ENCODE data around the gene DDX3X.
"Not testable (repeated sequence)": the region's sequence is repeated elsewhere in the genome, so short reads cannot be mapped to it uniquely, and the experiment has no call there.

DDX3X gene

DNA sequence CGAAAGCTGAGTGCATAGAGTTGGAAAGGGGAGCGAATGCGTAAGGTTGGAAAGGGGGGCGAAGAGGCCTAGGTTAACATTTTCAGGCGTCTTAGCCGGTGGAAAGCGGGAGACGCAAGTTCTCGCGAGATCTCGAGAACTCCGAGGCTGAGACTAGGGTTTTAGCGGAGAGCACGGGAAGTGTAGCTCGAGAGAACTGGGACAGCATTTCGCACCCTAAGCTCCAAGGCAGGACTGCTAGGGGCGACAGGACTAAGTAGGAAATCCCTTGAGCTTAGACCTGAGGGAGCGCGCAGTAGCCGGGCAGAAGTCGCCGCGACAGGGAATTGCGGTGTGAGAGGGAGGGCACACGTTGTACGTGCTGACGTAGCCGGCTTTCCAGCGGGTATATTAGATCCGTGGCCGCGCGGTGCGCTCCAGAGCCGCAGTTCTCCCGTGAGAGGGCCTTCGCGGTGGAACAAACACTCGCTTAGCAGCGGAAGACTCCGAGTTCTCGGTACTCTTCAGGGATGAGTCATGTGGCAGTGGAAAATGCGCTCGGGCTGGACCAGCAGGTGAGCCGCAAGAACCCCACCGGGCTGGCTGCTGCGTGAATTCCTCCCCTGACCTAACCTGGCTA, at the start of gene DDX3X:
Gene DDX3X (plus strand): TSS at position 419 of the 619 bp plus-strand sequence. CDS start 91 bp downstream, at position 510.
- DNase-seq (ENCODE audit: low spot score): peak; percentile 74

DNA sequence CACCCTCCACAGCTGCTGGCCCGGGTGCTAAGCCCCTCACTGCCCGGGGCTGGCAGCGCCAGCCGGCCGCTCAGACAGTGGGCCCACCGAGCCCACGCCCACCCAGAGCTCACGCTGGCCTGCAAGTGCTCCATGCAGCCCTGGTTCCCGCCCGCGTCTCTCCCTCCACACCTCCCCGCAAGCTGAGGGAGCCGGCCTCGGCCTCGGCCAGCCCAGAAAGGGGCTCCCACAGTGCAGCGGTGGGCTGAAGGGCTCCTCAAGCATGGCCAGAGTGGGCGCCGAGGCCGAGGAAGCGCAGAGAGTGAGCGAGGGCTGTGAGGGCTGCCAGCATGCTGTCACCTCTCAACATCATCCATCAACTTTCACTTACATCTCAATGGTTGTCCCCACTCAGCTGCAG, 48.0 kb upstream of the DDX3X start:
- not testable (repeated sequence) for DNase-seq (ENCODE audit: low spot score)

GRCh38 chrX:41288641-41289040, 45.3 kb upstream of the DDX3X start:
- no peak for DNase-seq (ENCODE audit: low spot score)

- no peak for DNase-seq (ENCODE audit: low spot score)
Measured at GRCh38 chrX:41289095-41289494, 44.9 kb upstream of the DDX3X start.

GRCh38 chrX:41291309-41291708, 42.7 kb upstream of the DDX3X start:
- no peak for DNase-seq (ENCODE audit: low spot score)

- no peak for DNase-seq (ENCODE audit: low spot score)
Measured at GRCh38 chrX:41293269-41293668, 40.7 kb upstream of the DDX3X start.

- DNase-seq (ENCODE audit: low spot score): no peak
Measured at GRCh38 chrX:41300758-41301437, 33.1 kb upstream of the DDX3X start.

DNA sequence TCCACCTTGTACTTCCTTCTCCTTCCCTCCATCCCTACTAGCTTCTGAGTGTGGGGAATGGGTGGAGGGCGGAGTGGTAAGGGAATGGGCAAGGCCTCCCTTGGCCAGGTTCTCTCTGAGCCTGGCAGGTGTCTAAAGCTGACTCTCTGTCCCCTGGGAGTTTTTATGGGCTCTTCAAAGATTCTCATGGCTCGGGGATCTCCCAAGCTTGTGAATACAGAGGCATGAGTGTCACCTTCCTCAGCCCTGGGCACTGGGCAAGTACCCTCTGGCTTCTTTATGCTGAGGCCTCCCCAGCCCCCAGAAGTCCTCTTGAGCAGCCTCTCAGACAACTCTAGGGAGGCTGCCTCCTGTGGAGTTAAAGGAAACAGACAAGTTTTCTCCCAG, 32.5 kb upstream of the DDX3X start:
- no peak for DNase-seq (ENCODE audit: low spot score)

GRCh38 chrX:41302370-41302769, 31.6 kb upstream of the DDX3X start:
- no peak for DNase-seq (ENCODE audit: low spot score)

- DNase-seq (ENCODE audit: low spot score): no peak
Measured at GRCh38 chrX:41303013-41303412, 30.9 kb upstream of the DDX3X start.

GRCh38 chrX:41304178-41304577, 29.8 kb upstream of the DDX3X start:
- no peak for DNase-seq (ENCODE audit: low spot score)

- DNase-seq (ENCODE audit: low spot score): no peak
Measured at GRCh38 chrX:41308884-41309647, 24.9 kb upstream of the DDX3X start.

GRCh38 chrX:41312786-41313185, 21.2 kb upstream of the DDX3X start:
- no peak for DNase-seq (ENCODE audit: low spot score)

GRCh38 chrX:41313419-41313818, 20.5 kb upstream of the DDX3X start:
- DNase-seq (ENCODE audit: low spot score): no peak

- DNase-seq (ENCODE audit: low spot score): no peak
Measured at GRCh38 chrX:41314204-41314603, 19.8 kb upstream of the DDX3X start.

- no peak for DNase-seq (ENCODE audit: low spot score)
Measured at GRCh38 chrX:41314881-41315280, 19.1 kb upstream of the DDX3X start.

- DNase-seq (ENCODE audit: low spot score): not testable (repeated sequence)
Measured at GRCh38 chrX:41316266-41316665, 17.7 kb upstream of the DDX3X start.

DNA sequence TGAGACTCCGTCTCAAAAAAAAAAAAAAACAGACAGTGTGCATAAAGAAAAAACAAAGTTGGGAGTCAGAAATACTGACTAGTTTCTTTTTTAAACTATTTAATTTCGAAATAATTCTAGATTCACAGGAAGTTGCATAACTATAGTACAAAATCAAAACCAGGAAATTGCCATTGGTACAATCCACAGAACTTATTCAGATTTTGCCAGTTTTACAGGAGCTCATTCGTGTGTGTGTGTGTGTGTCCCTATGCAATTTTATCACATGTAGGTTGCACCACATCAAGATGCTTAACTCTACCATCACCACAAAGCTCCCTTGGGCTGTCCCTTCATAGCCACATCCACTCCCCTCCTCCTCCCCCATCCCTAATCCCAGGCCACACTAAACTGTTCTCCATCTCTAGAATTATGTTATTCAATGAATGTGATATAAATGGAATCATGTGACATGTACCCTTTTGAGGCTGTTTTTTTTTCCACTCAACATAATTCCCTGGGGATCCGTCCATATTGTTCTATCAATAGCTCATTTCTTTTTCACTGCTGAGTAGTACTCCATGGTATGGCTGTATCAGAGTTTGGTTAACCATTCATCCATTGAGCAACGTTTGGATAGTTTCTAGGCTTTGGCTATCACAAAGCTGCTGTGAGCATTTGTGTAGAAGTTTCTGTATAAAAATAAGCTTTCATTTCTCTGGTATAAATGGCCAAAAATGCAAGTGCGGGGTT, 16.3 kb upstream of the DDX3X start:
- no peak for DNase-seq (ENCODE audit: low spot score)

- no peak for DNase-seq (ENCODE audit: low spot score)
Measured at GRCh38 chrX:41320393-41320792, 13.6 kb upstream of the DDX3X start.

DNA sequence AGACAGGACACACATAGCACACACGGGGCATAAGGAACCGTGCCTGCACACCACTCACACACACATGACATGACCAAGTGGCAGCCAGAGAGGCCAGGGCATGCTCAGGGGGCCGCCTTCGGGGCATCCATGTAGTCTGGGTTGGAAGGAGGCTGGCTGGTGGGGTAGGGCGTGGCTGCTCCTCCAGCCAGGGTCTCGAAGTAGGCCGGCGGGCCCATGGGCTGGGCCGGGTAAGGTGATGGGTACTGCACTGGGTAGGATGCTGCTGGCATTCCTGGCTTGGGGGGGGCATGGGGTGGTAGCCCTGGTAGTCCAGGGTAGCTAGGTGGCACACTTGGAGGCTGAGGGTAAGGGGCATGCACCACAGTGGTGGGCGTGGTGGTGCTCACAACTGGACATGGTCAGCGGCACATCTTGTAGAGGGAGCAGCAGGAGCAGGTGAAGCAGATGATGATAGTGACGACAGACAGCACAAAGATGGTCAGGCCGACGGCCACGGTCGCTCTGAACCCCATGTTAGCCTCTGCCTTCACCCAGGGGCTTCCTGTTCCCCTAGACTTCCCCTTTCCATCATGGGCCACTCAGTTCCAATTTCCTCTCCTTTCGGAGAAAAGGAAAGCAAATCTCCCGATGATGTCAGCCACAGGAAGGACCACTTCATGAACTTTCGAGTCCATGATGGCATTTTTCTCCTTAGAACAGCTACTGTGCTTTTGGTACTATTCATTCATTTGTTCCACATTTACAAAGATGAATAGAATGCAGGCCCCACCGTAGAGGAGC, 10.9 kb upstream of the DDX3X start:
- no peak for DNase-seq (ENCODE audit: low spot score)

GRCh38 chrX:41326431-41326830, 7.5 kb upstream of the DDX3X start:
- no peak for DNase-seq (ENCODE audit: low spot score)

DNA sequence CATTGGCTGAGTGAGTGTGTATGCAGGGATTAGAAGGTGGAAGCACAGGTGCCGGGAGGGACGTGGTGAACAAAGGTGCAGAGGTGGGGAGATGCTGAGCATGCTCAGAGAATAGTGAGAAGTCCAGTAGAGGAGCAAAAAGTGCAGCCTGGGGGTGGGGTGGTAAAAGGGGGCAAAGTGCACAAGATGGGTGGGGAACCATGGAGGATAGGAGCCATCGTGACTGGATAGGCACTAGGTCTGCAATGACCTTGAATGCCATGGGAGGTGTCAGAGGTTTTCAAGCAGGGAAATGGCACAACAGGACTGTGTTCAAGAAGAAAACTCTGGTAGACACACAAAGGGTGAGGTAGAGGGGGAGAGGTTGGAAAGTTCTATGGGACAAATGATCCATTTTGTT, 6.6 kb upstream of the DDX3X start:
- DNase-seq (ENCODE audit: low spot score): no peak
